RPMI7951 (cell line): ENCODE measurements around the gene RTP2. TPM values are rescaled to one million over a fixed set of nuclear protein-coding genes. Genes with fewer than 3 reads are reported as not detected.

ENCODE experiments used
- DNase-seq: peaks from one replicate; pipeline ENCODE4 v3.0.0-alpha.2; 2012; ENCODE audit warnings: low read depth
- total RNA-seq: library from RNA; depleted of rRNA; stranded (reverse); fragments of >200 nt; shearing (Covaris generic); gene quantifications from 2 replicates; pipeline ENCODE4 v1.2.3, GENCODE V29; 2014; rRNA removed

RTP2 gene, protein sequence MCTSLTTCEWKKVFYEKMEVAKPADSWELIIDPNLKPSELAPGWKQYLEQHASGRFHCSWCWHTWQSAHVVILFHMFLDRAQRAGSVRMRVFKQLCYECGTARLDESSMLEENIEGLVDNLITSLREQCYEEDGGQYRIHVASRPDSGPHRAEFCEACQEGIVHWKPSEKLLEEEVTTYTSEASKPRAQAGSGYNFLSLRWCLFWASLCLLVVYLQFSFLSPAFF
- not detected in 2 replicates for total RNA-seq

DNA sequence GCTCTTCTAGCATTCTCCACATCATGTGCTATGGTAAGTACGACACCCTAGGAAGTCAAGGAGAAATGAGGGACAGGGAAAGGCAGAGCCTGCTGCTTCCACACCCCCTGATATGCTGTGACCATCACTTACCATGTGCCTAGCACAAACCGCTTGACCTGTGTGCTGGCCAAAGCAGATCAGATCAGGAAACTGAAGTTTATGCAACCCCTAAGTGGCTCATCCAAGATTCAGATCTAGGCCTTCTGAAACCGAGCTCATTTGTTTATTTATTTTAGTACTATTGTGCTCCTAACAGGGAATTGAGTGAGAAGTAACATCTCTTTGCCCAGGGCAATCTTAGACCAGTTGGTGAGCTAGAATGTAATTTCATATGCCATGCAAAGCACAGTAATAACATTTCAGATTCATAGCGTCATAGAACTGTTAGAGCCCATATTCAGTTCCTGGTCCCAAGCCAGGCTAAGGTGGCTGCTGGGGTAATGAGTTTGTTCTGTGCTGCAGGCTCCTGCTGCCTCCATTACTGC lies at the start of gene RTP2:
Gene RTP2 (minus strand): TSS at position 51 of the 527 bp plus-strand sequence. CDS start 429 bp downstream, outside the sequence.
- peak; percentile 15 for DNase-seq

- peak; percentile 45 for DNase-seq
Measured at GRCh38 chr3:187750513-187751123, 48.3 kb upstream of the RTP2 start.

GRCh38 chr3:187750006-187750512 lies 47.7 kb upstream of the RTP2 start:
- DNase-seq: peak; percentile 61

DNA sequence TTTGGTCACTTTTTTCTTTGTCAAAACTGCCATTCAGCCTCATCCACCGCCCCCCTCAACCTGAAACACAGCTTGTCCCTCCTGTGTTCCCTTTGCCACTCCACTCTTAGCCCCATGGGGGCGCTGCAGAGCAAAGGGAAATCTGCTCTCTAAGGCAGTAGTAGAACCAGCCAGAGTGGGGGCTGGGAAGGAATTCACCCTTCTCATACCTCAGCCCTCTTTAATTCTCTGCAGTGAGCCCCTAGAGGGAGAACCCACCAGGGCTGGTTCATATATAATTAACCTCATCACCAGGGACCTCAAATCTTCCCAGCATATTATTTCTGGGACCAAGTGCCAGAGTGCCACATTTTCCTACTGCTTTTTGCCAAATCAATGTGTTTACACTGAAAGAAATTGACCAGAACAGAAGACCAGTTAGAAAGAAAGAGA lies 45.7 kb upstream of the RTP2 start:
- peak; percentile 79 for DNase-seq

GRCh38 chr3:187747506-187747905 lies 45.1 kb upstream of the RTP2 start:
- DNase-seq: no peak

GRCh38 chr3:187746442-187747281 lies 44.3 kb upstream of the RTP2 start:
- DNase-seq: peak; percentile 50

DNA sequence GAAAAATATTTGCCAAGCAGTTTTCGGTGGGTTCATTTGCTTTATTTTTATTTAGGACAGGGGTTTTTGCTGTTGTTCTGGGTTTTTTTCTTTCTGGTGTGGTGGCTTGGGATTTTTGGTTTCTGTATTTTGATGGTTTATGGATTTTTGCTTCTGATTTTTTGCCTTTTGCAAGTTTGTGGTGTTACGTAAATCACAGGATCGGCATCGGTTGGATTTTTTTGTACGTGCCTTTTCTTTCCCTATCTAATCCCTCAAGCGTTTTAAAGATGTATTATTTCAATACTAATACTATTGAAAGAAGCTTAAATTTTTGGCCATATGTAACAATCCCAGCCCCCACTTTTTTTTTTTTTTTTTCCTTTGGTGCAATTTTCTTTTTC lies 43.7 kb upstream of the RTP2 start:
- no peak for DNase-seq

DNA sequence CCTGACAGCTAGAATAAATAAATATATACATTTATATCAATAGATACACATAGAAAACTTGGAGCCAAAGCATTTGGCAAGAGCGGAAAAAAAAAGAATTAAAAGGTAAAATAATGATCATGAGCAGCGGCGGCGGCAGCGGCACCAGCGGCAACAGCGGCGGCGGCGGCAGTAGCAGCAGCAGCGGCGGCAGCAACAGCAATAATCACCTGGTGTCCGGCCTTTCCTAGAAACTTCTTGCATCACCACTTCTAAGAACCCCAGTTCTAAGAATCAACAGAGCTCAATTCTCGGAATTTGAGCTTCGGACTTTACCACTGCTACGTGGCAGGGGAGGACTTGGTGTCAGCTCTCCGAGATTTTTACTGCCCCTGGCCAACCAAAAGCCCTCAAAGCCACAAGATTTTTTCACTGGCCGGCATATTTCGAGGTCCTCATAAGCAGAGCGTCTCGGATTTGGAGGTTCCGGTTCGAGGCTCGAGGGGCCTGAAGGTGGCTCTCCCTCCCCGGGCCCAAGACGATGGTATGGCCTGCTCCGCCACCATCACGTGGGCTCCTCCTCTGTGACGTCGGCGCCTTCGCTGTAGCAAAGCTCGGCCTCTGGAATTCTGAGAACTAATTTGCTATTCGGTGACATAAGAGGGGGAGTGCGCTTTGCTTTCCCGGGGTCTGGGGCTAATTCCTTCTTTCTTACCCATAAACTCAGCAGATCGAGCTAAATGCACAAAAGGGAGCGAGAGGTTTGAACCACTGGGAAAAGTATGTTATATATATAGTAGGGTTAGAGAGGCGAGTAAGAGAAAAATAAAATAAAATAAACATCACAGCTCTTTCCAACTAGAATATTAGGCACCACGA lies 43.1 kb upstream of the RTP2 start, which contains the start of gene BCL6:
Gene BCL6 (minus strand): TSS at position 268 of the 858 bp plus-strand sequence. CDS start 11,775 bp downstream, outside the sequence.
- peak; percentile 98 for DNase-seq

DNA sequence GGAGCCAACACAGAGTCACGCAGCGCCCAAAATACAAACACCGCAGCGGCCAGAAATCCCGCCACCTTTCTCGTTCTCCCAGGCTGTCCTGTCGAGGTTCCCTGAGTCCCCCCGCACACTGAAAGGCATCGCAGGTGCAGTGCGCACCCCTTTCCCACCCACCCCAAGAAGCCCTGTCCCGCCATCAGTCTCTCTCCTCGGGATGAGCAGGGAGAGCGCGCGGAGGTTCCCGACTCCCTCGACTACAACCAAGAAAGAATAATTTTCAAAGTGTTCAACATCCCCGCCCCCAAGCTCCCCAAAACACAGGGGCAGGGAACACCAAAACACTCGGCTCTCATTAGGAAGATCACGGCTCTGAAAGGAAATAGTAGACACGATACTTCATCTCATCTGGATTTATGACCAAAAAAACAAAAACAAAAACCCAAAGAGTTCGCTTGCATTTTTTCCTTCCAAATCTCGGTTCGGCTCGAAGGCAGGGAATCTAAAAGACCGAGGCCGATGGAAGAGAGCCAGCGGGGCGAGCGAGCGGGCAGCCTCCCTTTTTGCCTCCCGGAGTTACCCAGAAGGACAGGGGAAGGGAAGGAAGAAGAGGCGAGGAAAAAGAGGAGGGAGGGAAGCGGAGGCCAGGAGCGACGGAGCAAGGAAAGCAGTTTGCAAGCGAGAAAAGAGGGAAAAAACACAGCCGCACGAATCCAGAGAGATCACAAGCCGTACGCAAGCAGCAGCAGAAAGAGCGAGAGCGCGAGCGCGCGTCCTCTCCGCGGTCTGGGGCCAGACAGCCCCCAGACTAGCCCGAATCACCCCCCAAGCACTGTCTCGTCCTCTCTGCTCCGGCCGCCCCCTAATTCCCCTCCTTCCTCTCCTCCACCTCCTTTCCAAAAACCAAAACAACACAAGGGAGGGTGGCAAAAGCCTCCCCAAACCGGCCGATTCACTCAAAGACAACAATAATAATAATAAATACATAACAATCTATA lies 42.1 kb upstream of the RTP2 start:
- DNase-seq: peak; percentile 47

GRCh38 chr3:187743195-187744141 lies 41.1 kb upstream of the RTP2 start:
- DNase-seq: peak; percentile 43

DNA sequence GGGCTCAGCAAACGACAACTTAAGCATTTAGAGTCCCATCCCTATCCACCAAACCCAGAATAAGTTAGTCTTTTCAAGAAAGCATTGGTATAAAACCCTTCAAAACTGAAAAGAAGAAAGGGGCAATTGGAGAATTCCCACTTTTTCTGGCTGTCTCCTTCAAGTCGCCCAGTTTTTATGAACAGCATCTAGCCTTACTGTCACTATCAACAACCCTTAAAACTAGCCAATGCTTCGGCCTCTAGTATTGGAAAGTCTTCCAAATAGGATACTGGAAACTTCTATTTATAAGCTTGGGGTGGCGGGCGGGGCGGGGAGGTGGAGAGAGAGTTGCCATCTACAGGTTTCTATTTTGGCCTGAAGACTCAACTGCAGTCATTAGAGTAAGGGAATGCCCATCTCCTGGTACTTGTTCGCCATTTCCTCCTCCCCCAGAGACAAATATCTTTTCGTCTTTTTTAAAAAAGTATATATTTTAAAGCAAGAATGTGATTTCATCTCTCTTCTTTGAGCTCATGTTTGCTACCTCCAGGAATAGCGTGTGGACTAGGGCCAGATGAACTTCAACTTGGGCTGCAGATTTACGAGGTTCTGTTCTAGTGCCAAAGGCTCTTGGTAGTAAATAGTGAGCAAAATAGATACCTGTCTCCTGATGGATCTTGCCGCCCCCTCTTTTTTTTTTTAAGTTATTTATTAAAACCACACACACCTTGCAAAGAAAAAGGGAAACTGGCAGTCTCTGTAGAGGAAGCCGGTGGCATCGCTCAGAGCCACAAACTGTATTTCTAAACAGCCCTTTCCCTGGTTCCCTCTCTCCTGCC lies 40.2 kb upstream of the RTP2 start:
- no peak for DNase-seq

DNA sequence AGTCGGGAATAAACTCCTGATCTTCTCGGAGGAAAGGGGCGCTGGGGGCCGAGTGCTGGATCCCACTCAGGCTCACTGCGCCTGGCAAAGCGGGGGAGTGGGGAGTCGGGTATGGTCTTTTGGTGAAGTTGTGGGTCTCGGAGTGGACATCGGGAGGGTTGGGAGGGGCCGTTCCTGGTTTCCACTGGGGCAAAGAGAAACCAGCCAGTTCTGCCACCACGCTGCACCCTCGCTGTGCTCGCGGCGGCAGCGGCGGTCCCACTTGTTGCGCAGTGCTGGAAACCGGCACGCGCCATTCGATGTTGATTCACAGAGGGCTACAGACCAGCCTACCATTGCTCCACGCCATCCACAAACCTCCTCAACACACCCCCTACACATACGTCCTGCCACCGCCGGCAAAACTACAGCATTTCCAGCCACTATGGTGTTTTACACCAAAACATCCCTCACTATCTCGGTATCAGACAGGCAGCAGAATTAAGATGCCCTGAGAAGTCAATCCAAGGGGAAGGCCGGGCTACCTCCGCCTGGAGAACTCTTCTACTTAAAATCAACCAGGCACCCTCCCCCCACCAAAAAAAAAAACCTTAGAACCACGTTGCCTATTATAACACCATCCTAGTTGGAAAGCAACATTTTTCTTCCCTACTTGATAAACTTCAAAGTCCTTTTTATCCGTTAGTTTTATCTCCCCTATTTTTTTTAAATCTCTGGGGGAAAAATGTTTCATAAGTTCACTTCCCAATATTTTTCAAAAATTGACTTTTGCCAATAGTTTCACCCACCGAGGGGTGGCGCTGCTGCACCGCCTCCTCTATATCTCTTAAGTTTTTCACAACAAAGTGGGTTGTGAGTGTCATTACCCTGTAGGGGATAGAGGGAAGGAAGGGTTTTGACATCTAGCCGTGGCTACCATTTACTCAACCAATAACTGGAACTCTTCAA lies 39.3 kb upstream of the RTP2 start:
- DNase-seq: peak; percentile 76

- peak; percentile 54 for DNase-seq
Measured at GRCh38 chr3:187740421-187741399, 38.4 kb upstream of the RTP2 start.

- DNase-seq: peak; percentile 83
Measured at GRCh38 chr3:187739561-187740332, 37.4 kb upstream of the RTP2 start.
